ENCODE results near the gene CTXN2.

GRCh38 chr15:48144889-48145288 is 46.6 kb upstream of the CTXN2 start:
- TF ChIP-seq POLR3A (IDR thresholded peaks at IDR 0.05; ENCODE audit: borderline replicate concordance, extremely low read depth, insufficient read depth, insufficient read length), result no peak
- no peak for TF ChIP-seq SP2 (IDR thresholded peaks at IDR 0.05; ENCODE audit: extremely low read depth, low read depth, low read length, poor library complexity, severe bottlenecking)
- TF ChIP-seq E2F4 (CRISPR knock-in tag; IDR thresholded peaks at IDR 0.05; ENCODE audit: low read depth), result no peak
- TF ChIP-seq EZH2 (IDR thresholded peaks at IDR 0.05; ENCODE audit: borderline replicate concordance, low read depth, low read length), result no peak
- TF ChIP-seq YY1 (IDR thresholded peaks at IDR 0.05; ENCODE audit: borderline replicate concordance in 1 of 3, control insufficient read depth in 1 of 3, extremely low read depth in 1 of 3, insufficient read depth in 3 of 3, insufficient read length in 1 of 3, insufficient replicate concordance in 2 of 3, low read depth in 1 of 3, low read length in 2 of 3), result no peak

Measured in K562 (cell line).